GM23338 (cell line): ENCODE results near the gene SZRD1.

ENCODE experiments used
- CTCF ChIP-seq, 2 experiments: fragments of 200-600 bp in 1 of 2; sonication (generic) in 1 of 2; conservative IDR thresholded peaks; 2 replicates each; pipeline versions ENCODE4 v1.5.1 to v1.6.1; 2016 to 2017; ENCODE audit warnings: antibody characterized with exemption in 2 of 2, low read depth in 2 of 2, mild to moderate bottlenecking in 2 of 2, moderate library complexity in 1 of 2
- EZH2 ChIP-seq: fragments of 200-600 bp; sonication (generic); IDR thresholded peaks from one replicate; pipeline ENCODE4 v1.8.0; 2017; ENCODE audit warnings: antibody characterized with exemption, mild to moderate bottlenecking, low read depth; ENCODE audit not compliant: unreplicated experiment
- POLR2AphosphoS5 ChIP-seq: IDR thresholded peaks from 2 replicates; pipeline ENCODE4 v1.6.1; 2016; ENCODE audit warnings: antibody characterized with exemption, low read depth
- REST ChIP-seq: IDR thresholded peaks from one replicate; pipeline ENCODE4 v1.6.1; 2018; ENCODE audit warnings: antibody characterized with exemption; ENCODE audit not compliant: unreplicated experiment

- TF ChIP-seq CTCF (conservative IDR thresholded peaks at IDR 0.05; ENCODE audit: low read depth in 2 of 2), result no peak
- no peak for TF ChIP-seq REST
- TF ChIP-seq EZH2, result no peak
- TF ChIP-seq POLR2AphosphoS5, result no peak
Observed at GRCh38 chr1:16441282-16441665, 74.2 kb downstream of the SZRD1 start.
